ENCODE measurements around the gene SP140L.
A peak's percentile ranks its signal among the peaks of the same experiment; 100 is the strongest.
"Not testable (repeated sequence)": the region's sequence is repeated elsewhere in the genome, so short reads cannot be mapped to it uniquely, and the experiment has no call there.

Gene SP140L

GRCh38 chr2:230324503-230324902 lies 2.5 kb upstream of the SP140L start:
- DNase-seq, result peak; percentile 58

- DNase-seq, result no peak
These were observed 1.4 kb upstream of the SP140L start for GRCh38 chr2:230325316-230326243.

GRCh38 chr2:230327418-230328154 lies 593 bp downstream of the SP140L start:
- no peak for DNase-seq

GRCh38 chr2:230328155-230328458 lies 1.1 kb downstream of the SP140L start:
- no peak for DNase-seq

GRCh38 chr2:230329946-230330605 lies 3.1 kb downstream of the SP140L start:
- DNase-seq, result no peak

- DNase-seq, result no peak
These were observed 3.7 kb downstream of the SP140L start for GRCh38 chr2:230330725-230331124.

- no peak for DNase-seq
These were observed 8.5 kb downstream of the SP140L start for GRCh38 chr2:230335461-230335863.

- no peak for DNase-seq
These were observed 9.0 kb downstream of the SP140L start for GRCh38 chr2:230335864-230336506.

- not testable (repeated sequence) for DNase-seq
These were observed 15.0 kb downstream of the SP140L start for GRCh38 chr2:230341936-230342528.

- not testable (repeated sequence) for DNase-seq
These were observed 16.1 kb downstream of the SP140L start for GRCh38 chr2:230343041-230343624.

- DNase-seq, result no peak
These were observed 16.8 kb downstream of the SP140L start for GRCh38 chr2:230343747-230344146.

GRCh38 chr2:230346465-230346864 lies 19.5 kb downstream of the SP140L start:
- DNase-seq, result no peak

GRCh38 chr2:230346921-230347533 lies 20.0 kb downstream of the SP140L start:
- no peak for DNase-seq

GRCh38 chr2:230347659-230348305 lies 20.8 kb downstream of the SP140L start:
- peak; percentile 73 for DNase-seq

- no peak for DNase-seq
These were observed 21.8 kb downstream of the SP140L start for GRCh38 chr2:230348787-230349186.

GRCh38 chr2:230356084-230356483 lies 29.1 kb downstream of the SP140L start:
- no peak for DNase-seq

GRCh38 chr2:230358305-230358704 lies 31.3 kb downstream of the SP140L start:
- no peak for DNase-seq

- no peak for DNase-seq
These were observed 33.0 kb downstream of the SP140L start for GRCh38 chr2:230360028-230360427.

- no peak for DNase-seq
These were observed 35.2 kb downstream of the SP140L start for GRCh38 chr2:230362030-230362691.

GRCh38 chr2:230382108-230382507 lies 55.1 kb downstream of the SP140L start:
- DNase-seq, result no peak

GRCh38 chr2:230383453-230383852 lies 56.5 kb downstream of the SP140L start:
- DNase-seq, result no peak

Measured in activated effector memory CD4-positive, alpha-beta T cell treated with anti-CD3 and anti-CD28 coated beads, Interleukin-2, amount 50 U/mL, for 16 hours (primary cell).